H9 (cell line): ENCODE measurements around the gene DAB2IP. TPM values are rescaled to one million over a fixed set of nuclear protein-coding genes. Genes with fewer than 3 reads are reported as not detected.
A peak's percentile ranks its signal among the peaks of the same experiment; 100 is the strongest.

Experiments used
- DNase-seq: peaks from one replicate; pipeline ENCODE4 v3.0.0-alpha.2; 2017
- H2AFZ ChIP-seq: one replicate; pipeline ENCODE4 v1.6.1; 2013; ENCODE audit warnings: mild to moderate bottlenecking, low read length, control low read depth, moderate library complexity
- H2AK5ac ChIP-seq: 2 replicates; pipeline ENCODE4 v1.6.1; 2013; ENCODE audit warnings: low read length, control low read depth, mixed read lengths; ENCODE audit not compliant: insufficient read length
- H2BK120ac ChIP-seq: one replicate; pipeline ENCODE4 v1.6.1; 2013; ENCODE audit warnings: low read depth, mild to moderate bottlenecking, low read length, control low read depth, inconsistent platforms; ENCODE audit not compliant: poor library complexity, severe bottlenecking
- H2BK12ac ChIP-seq: 2 replicates; pipeline ENCODE4 v1.6.1; 2013; ENCODE audit warnings: low read length, control low read depth, mixed read lengths, low read depth; ENCODE audit not compliant: insufficient read length
- H2BK15ac ChIP-seq: 2 replicates; pipeline ENCODE4 v1.6.1; 2013; ENCODE audit warnings: low read depth, low read length, control low read depth
- H2BK20ac ChIP-seq: one replicate; pipeline ENCODE4 v1.6.1; 2013; ENCODE audit warnings: low read depth, mild to moderate bottlenecking, low read length, control low read depth, inconsistent platforms; ENCODE audit not compliant: poor library complexity, severe bottlenecking
- H2BK5ac ChIP-seq: 2 replicates; pipeline ENCODE4 v1.6.1; 2013; ENCODE audit warnings: low read length, control low read depth, mixed read lengths; ENCODE audit not compliant: insufficient read length
- H3K14ac ChIP-seq: 2 replicates; pipeline ENCODE4 v1.6.1; 2013; ENCODE audit warnings: low read length, control low read depth; ENCODE audit not compliant: insufficient read depth
- H3K18ac ChIP-seq: 2 replicates; pipeline ENCODE4 v1.6.1; 2013; ENCODE audit warnings: low read depth, mild to moderate bottlenecking, mixed read lengths, low read length, control low read depth; ENCODE audit not compliant: insufficient read length
- H3K23ac ChIP-seq: 2 replicates; pipeline ENCODE4 v1.6.1; 2013; ENCODE audit warnings: low read length, control low read depth, mixed read lengths, low read depth; ENCODE audit not compliant: insufficient read length
- H3K23me2 ChIP-seq: 2 replicates; pipeline ENCODE4 v1.6.1; 2013; ENCODE audit warnings: low read depth, mild to moderate bottlenecking, mixed read lengths, low read length, control low read depth; ENCODE audit not compliant: insufficient read length, poor library complexity, severe bottlenecking
- H3K27ac ChIP-seq: 2 replicates; pipeline ENCODE4 v1.5.1; 2013; ENCODE audit warnings: low read length, control low read depth, mixed read lengths, low read depth; ENCODE audit not compliant: insufficient read length
- H3K27me3 ChIP-seq: 2 replicates; pipeline ENCODE4 v1.6.1; 2013; ENCODE audit warnings: low read length, control low read depth, inconsistent platforms; ENCODE audit not compliant: insufficient read depth
- H3K4ac ChIP-seq: 2 replicates; pipeline ENCODE4 v1.6.1; 2013; ENCODE audit warnings: low read depth, mild to moderate bottlenecking, control low read depth, inconsistent platforms, low read length, moderate library complexity
- H3K4me1 ChIP-seq: 2 replicates; pipeline ENCODE4 v1.6.1; 2013; ENCODE audit warnings: low read length, control low read depth, inconsistent platforms; ENCODE audit not compliant: insufficient read depth
- H3K4me2 ChIP-seq: 2 replicates; pipeline ENCODE4 v1.6.1; 2013; ENCODE audit warnings: low read length, control low read depth, mixed read lengths; ENCODE audit not compliant: insufficient read length, insufficient read depth
- H3K56ac ChIP-seq: 2 replicates; pipeline ENCODE4 v1.6.1; 2013; ENCODE audit warnings: low read depth, mild to moderate bottlenecking, mixed read lengths, low read length, control low read depth; ENCODE audit not compliant: insufficient read length
- H3K79me1 ChIP-seq: 2 replicates; pipeline ENCODE4 v1.6.1; 2013; ENCODE audit warnings: low read depth, mild to moderate bottlenecking, moderate library complexity, low read length, control low read depth, inconsistent platforms; ENCODE audit not compliant: insufficient read depth, poor library complexity, severe bottlenecking
- H3K79me2 ChIP-seq: 2 replicates; pipeline ENCODE4 v1.6.1; 2013; ENCODE audit warnings: low read length, control low read depth, inconsistent platforms; ENCODE audit not compliant: insufficient read depth
- H3K9ac ChIP-seq: 2 replicates; pipeline ENCODE4 v1.6.1; 2013; ENCODE audit warnings: low read length, control low read depth, mixed read lengths; ENCODE audit not compliant: insufficient read length; ENCODE audit errors: extremely low read depth
- H3K9me3 ChIP-seq: one replicate; pipeline ENCODE4 v1.6.1; 2013; ENCODE audit warnings: low read depth, low read length, inconsistent platforms; ENCODE audit not compliant: control insufficient read depth
- H3T11ph ChIP-seq: one replicate; pipeline ENCODE4 v1.6.1; 2013; ENCODE audit warnings: mild to moderate bottlenecking, low read length, control low read depth, inconsistent platforms
- H4K20me1 ChIP-seq: one replicate; pipeline ENCODE4 v1.6.1; 2013; ENCODE audit not compliant: control insufficient read depth, insufficient read length, insufficient read depth
- H4K5ac ChIP-seq: 2 replicates; pipeline ENCODE4 v1.6.1; 2013; ENCODE audit warnings: low read depth, mild to moderate bottlenecking, mixed read lengths, low read length, control low read depth; ENCODE audit not compliant: insufficient read length
- H4K8ac ChIP-seq: replicated peaks from 2 replicates; pipeline ENCODE4 v1.6.1; 2013; ENCODE audit warnings: low read length, control low read depth, mixed read lengths, low read depth; ENCODE audit not compliant: insufficient read length
- H4K91ac ChIP-seq: 2 replicates; pipeline ENCODE4 v1.6.1; 2013; ENCODE audit warnings: low read depth, mild to moderate bottlenecking, moderate library complexity, mixed read lengths, low read length, control low read depth; ENCODE audit not compliant: insufficient read length
- H3K27ac Mint-ChIP-seq, 3 experiments: 2 replicates in 2 of 3; 3 replicates in 1 of 3; pipeline ENCODE4 v1.8.0; 2020 to 2021; ENCODE audit warnings: mixed read lengths in 3 of 3, mild to moderate bottlenecking in 1 of 3, moderate library complexity in 1 of 3
- H3K27me3 Mint-ChIP-seq: 2 replicates; pipeline ENCODE4 v1.8.0; 2021; ENCODE audit warnings: low read depth, mild to moderate bottlenecking, moderate library complexity, mixed read lengths
- H3K36me3 Mint-ChIP-seq, 3 experiments: 2 replicates in 2 of 3; 3 replicates in 1 of 3; pipeline ENCODE4 v1.8.0; 2020 to 2021; ENCODE audit warnings: low read depth in 3 of 3, mixed read lengths in 3 of 3; ENCODE audit not compliant: insufficient read depth in 1 of 3
- H3K4me1 Mint-ChIP-seq, 2 experiments: 2 replicates each; pipeline ENCODE4 v1.8.0; 2020; ENCODE audit warnings: mixed read lengths in 2 of 2
- H3K4me3 Mint-ChIP-seq, 2 experiments: 2 replicates in 1 of 2; 3 replicates in 1 of 2; pipeline ENCODE4 v1.8.0; 2020 to 2021; ENCODE audit warnings: mild to moderate bottlenecking in 2 of 2, mixed read lengths in 2 of 2, moderate library complexity in 1 of 2
- H3K9me3 Mint-ChIP-seq, 2 experiments: 2 replicates in 1 of 2; 3 replicates in 1 of 2; pipeline ENCODE4 v1.8.0; 2020; ENCODE audit warnings: mild to moderate bottlenecking in 2 of 2, mixed read lengths in 2 of 2, moderate library complexity in 1 of 2
- CTCF ChIP-seq: fragments of 200-600 bp; sonication (generic); conservative IDR thresholded peaks from 3 replicates; pipeline ENCODE4 v1.8.0; 2021; ENCODE audit warnings: antibody characterized with exemption, mild to moderate bottlenecking
- WGBS: extraction: QIAGEN DNeasy Blood & Tissue Kit; methylation state at CpG from one replicate; pipeline ENCODE4 v1.1.7; 2013; ENCODE audit warnings: missing lambda C conversion rate, low lambda C conversion rate, mixed read lengths; ENCODE audit not compliant: insufficient read length; ENCODE audit errors: extremely low coverage; 5-methylcytosine and 5-hydroxymethylcytosine counted together
- total RNA-seq: library from RNA; stranded (reverse); gene quantifications from 2 replicates; pipeline ENCODE4 v1.2.1, GENCODE V29; 2021

DAB2IP gene
- total RNA-seq, 1 experiment from 2014 or later = 22.6 TPM

GRCh38 chr9:121620777-121621449, 30.5 kb upstream of the DAB2IP start:
- no peak overlapping the region for H2BK12ac ChIP-seq
- peak; percentile 80 for TF ChIP-seq CTCF
- H3K27me3 ChIP-seq = no peaks in the 10 kb centered on the region
- no peaks in the 10 kb centered on the region for H4K20me1 ChIP-seq
- no peak overlapping the region for H3K27ac ChIP-seq
- WGBS = no CpG with 5 or more reads among the region's 3 CpGs
- H3K9ac ChIP-seq = no peak overlapping the region
- H3K56ac ChIP-seq = no peak overlapping the region
- H3K18ac ChIP-seq = no peak overlapping the region
- peak overlapping the region; percentile 0 to 83 (median 59); a peak in 3 of 7 replicates for H3K27ac Mint-ChIP-seq
- H3K36me3 Mint-ChIP-seq = no peaks in the 10 kb centered on the region
- H3T11ph ChIP-seq = no peak overlapping the region
- no peaks in the 10 kb centered on the region for H3K27me3 Mint-ChIP-seq
- no peak overlapping the region for H4K5ac ChIP-seq
- no peak overlapping the region for H2BK5ac ChIP-seq
- H4K8ac ChIP-seq = no peak overlapping the region
- H3K4me3 Mint-ChIP-seq = no peak overlapping the region
- H3K4ac ChIP-seq = no peak overlapping the region
- no peak overlapping the region for H2BK15ac ChIP-seq
- H3K14ac ChIP-seq = no peak overlapping the region; the same call in 1 of the 2 replicates
- no peaks in the 10 kb centered on the region for H3K79me2 ChIP-seq
- DNase-seq = peak; percentile 82
- H3K23ac ChIP-seq = no peak overlapping the region
- no peak overlapping the region for H4K91ac ChIP-seq
- H2AK5ac ChIP-seq = no peak overlapping the region
- no peak overlapping the region for H2BK20ac ChIP-seq
- peaks cover 11 to 25% of the 10 kb centered on the region in 2 experiments for H3K4me1 Mint-ChIP-seq
- H3K4me1 ChIP-seq = no peaks in the 10 kb centered on the region
- H3K9me3 ChIP-seq = no peaks in the 10 kb centered on the region
- H3K9me3 Mint-ChIP-seq = no peaks in the 10 kb centered on the region
- no peak overlapping the region for H3K4me2 ChIP-seq
- H3K23me2 ChIP-seq = no peaks in the 10 kb centered on the region
- H3K79me1 ChIP-seq = no peaks in the 10 kb centered on the region
- H2AFZ ChIP-seq = no peak overlapping the region
- H2BK120ac ChIP-seq = no peak overlapping the region
